A673 (cell line): ENCODE measurements around the gene SLC19A1.

ENCODE experiments used
- CTCF ChIP-seq: fragments of 300-800, 200-600 bp; sonication (generic); conservative IDR thresholded peaks from 2 replicates; pipeline ENCODE4 v1.5.1; 2017; ENCODE audit warnings: low read depth, mild to moderate bottlenecking, antibody characterized with exemption, low read length, moderate library complexity, mixed read lengths
- EZH2 ChIP-seq: fragments of 200-600 bp; sonication (generic); IDR thresholded peaks from 2 replicates; pipeline ENCODE4 v1.6.1; 2017; ENCODE audit warnings: borderline replicate concordance, low read depth, mild to moderate bottlenecking, mixed read lengths, antibody characterized with exemption, low read length; ENCODE audit not compliant: poor library complexity, severe bottlenecking

GRCh38 chr21:45502006-45502345 is 40.3 kb downstream of the SLC19A1 start:
- TF ChIP-seq CTCF (no peak), EZH2 (no peak)
